SK-N-MC (cell line): ENCODE data around the gene ZG16B.

Experiments
- DNase-seq: peaks from one replicate; pipeline ENCODE4 v3.0.0-alpha.2; 2011; ENCODE audit warnings: low read depth, low spot score
- H3K27ac ChIP-seq: fragments of 200-600 bp; sonication (generic); 2 replicates; pipeline ENCODE4 v1.5.1; 2016; ENCODE audit warnings: mixed run types
- H3K36me3 ChIP-seq: fragments of 200-600 bp; sonication (generic); 2 replicates; pipeline ENCODE4 v1.6.1; 2017; ENCODE audit warnings: antibody characterized with exemption, low read length, mixed read lengths; ENCODE audit not compliant: insufficient read depth
- H3K4me3 ChIP-seq: fragments of 200-600 bp; sonication (generic); 2 replicates; pipeline ENCODE4 v1.5.1; 2016
- H3K9ac ChIP-seq: fragments of 200-600 bp; sonication (generic); 2 replicates; pipeline ENCODE4 v1.8.0; 2017; ENCODE audit warnings: mixed run types, mixed read lengths; ENCODE audit not compliant: insufficient read length
- H3K9me3 ChIP-seq: fragments of 200-600 bp; sonication (generic); 2 replicates; pipeline ENCODE4 v1.6.1; 2017; ENCODE audit warnings: low read depth, mild to moderate bottlenecking, antibody characterized with exemption, low read length, moderate library complexity, mixed read lengths
- EZH2 ChIP-seq: fragments of 200-600 bp; sonication (generic); IDR thresholded peaks from one replicate; pipeline ENCODE4 v1.6.1; 2017; ENCODE audit warnings: antibody characterized with exemption
- FOXP2 ChIP-seq: optimal IDR thresholded peaks from 2 replicates; pipeline ENCODE3; 2011; ENCODE audit warnings: mild to moderate bottlenecking, moderate library complexity; ENCODE audit not compliant: insufficient read depth; ENCODE audit errors: extremely low read length, control extremely low read depth
- POLR2AphosphoS5 ChIP-seq: IDR thresholded peaks from 2 replicates; pipeline ENCODE4 v1.6.1; 2012; ENCODE audit warnings: mild to moderate bottlenecking, low read depth, low read length, borderline replicate concordance

ZG16B gene, protein sequence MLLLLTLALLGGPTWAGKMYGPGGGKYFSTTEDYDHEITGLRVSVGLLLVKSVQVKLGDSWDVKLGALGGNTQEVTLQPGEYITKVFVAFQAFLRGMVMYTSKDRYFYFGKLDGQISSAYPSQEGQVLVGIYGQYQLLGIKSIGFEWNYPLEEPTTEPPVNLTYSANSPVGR

DNA sequence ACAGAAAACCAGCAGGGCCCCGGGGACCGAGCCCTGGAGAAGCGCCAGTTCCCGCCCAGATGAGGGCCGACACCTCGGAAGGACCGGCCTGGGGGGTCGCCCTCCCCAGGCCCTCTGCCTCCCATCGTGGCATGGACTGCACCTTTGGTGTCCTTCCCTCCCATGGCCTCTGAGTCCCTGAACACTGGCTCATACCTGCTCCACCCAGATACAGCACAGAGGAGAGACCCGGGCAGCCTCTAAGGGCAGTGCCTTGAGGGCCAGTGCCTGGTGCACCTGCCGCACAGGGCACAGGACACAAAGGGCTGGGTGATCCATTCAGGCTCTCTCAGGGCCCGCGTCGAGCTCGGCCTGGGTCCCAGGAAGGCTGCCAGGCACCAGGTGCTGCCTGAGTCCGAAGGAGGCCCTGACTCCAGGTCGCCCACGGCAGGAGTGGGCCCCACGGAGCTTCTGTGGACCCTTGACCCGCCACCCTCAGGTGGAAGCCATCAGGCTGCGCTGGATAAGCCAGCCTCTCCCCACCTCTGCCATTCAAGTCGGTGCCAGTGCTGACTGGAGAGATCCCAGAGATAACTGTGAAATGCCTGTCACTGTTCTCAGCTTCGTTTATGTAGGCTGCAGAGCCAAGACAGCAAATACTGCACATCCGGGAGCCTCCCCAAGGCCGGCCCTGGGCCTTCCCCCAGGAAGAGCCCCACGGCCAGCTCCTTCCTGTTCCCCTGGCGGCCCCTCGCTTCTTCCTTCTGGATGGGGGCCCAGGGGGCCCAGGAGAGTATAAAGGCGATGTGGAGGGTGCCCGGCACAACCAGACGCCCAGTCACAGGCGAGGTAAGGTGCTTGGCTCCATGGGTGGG lies at the start of gene ZG16B:
Gene ZG16B, plus strand, starts transcription at position 803 of the 854 bp plus-strand sequence. CDS start 139 bp downstream, outside the sequence.
- TF ChIP-seq FOXP2, result no peak
- TF ChIP-seq EZH2, result no peak
- H3K4me3 ChIP-seq, result no peak within 1 kb of the TSS
- no peaks in the 10 kb centered on the region for H3K9me3 ChIP-seq
- H3K27ac ChIP-seq, result no peak within 1 kb of the TSS
- no peak within 1 kb of the TSS for H3K9ac ChIP-seq
- DNase-seq, result no peak
- H3K36me3 ChIP-seq, result no peaks in the 10 kb centered on the region

DNA sequence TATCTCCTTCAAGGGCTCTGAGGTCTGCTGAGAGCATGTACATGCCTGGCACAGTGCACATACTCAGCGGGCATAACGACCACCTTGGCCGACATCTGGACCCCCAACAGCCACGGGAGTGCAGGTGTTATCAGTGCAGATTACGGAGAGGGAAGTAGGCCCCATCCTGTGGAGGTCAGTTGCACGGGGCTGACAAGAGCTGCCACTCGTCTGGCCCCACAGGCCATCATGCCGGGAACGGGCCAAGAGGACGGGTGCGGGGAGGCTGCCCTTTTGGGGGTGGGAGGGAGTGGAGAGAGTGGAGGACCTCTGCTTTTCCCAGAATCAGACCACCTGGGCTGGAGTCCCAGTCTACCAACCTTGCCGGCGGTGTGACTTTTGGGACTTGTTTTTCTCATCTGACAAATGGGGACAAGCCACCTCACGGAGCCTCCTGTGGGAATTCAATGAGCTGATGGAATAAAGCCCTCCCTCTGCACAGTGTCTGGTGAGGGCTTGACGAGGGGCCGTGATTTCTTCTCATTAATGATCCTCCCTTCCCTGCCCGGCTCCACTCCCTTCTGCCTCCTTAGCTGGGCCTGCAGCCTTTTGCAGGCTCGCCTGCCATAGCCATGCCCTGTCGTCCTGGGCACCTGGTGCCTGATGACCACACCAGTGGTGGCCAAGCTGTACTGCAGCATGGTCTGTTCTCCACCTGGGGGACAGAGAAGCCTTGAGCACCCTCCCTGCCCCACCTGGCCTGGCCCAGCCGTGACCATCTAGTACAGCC lies 47.3 kb upstream of the ZG16B start:
- Histone ChIP-seq H3K36me3 (no peaks in the 10 kb centered on the region), H3K9me3 (no peaks in the 10 kb centered on the region), H3K4me3 (no peak overlapping the region), H3K27ac (no peak overlapping the region), H3K9ac (no peak overlapping the region)
- TF ChIP-seq FOXP2 (no peak), EZH2 (no peak), POLR2AphosphoS5 (no peak)
- no peak for DNase-seq

DNA sequence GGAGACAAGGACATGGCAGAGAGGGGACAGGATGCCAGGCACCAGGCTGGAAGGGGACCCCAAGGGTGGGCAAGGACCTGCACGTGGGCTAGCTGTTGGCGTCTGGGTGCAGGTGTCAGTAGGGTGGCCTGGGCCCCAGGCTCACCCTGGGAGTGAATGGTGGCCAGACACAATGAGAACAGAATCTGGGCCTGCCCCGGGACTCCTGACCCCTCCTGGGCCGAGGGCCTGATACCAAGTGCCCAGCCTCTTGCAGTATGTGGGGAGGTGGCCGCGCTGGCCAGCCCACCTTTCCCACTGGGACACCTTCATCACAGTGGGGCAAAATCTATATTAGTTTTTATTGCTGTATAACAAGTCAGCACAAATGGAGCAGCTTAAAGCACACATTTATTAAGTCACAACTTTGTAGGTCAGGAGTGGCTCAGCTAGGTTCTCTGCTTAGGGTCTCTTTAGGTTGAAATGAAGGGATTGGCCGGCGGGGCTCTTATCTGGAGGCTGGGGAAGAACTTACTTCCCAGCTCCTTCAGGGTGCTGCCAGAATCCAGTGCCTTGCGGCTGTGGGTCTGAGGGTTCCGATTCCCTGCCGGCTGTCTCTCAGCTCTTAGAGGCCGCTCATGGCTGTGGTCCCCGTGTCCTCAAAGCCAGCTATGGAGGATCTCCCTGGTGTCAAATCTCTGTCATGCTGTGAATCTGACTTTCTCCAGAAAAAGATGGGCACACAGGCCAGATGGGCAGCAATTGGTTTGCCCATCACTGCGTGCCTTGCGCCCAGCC lies 46.3 kb upstream of the ZG16B start:
- DNase-seq, result no peak
- no peak overlapping the region for H3K27ac ChIP-seq
- TF ChIP-seq EZH2 (no peak), POLR2AphosphoS5 (no peak), FOXP2 (no peak)
- no peaks in the 10 kb centered on the region for H3K36me3 ChIP-seq
- no peaks in the 10 kb centered on the region for H3K9me3 ChIP-seq
- no peak overlapping the region for H3K9ac ChIP-seq
- no peak overlapping the region for H3K4me3 ChIP-seq

DNA sequence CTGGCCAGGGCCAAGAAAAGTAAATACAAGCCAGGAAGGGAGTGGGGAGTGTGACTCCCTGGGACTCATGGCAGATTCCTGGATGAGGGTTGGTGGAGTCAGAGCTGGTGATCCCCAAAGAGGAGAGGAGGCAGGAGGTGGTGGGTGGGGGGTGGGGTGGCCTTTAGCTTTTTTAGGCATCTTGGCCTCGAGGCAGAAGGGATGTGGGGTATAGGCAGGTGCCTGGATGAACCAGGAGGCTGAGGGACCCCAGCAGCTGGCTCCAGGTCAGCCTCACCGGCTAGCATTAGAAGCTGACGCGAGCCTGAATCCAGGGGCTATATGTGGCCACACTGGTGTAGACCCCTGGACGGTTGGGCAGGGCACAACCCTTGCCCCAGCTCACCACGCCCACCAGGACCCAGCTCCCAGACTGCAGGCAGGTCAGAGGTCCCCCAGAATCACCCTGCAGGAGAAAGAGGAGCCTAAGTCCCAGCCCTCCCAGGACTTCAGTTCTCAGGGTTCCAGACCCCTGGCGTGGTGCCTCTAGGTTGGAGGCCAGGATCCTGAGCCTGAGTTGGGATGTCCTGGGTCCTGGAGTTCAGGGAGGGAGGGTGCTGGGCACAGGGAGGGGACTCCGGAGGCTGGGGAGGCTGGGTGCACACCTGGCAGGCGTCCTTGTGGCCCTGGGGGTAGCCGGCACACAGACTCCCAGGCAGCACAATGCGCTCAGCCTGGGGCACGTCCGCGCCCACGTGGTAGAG lies 45.6 kb upstream of the ZG16B start:
- Histone ChIP-seq H3K9ac (no peak overlapping the region), H3K36me3 (no peaks in the 10 kb centered on the region), H3K9me3 (no peaks in the 10 kb centered on the region), H3K4me3 (no peak overlapping the region), H3K27ac (no peak overlapping the region)
- no peak for DNase-seq
- no peak for TF ChIP-seq EZH2

DNA sequence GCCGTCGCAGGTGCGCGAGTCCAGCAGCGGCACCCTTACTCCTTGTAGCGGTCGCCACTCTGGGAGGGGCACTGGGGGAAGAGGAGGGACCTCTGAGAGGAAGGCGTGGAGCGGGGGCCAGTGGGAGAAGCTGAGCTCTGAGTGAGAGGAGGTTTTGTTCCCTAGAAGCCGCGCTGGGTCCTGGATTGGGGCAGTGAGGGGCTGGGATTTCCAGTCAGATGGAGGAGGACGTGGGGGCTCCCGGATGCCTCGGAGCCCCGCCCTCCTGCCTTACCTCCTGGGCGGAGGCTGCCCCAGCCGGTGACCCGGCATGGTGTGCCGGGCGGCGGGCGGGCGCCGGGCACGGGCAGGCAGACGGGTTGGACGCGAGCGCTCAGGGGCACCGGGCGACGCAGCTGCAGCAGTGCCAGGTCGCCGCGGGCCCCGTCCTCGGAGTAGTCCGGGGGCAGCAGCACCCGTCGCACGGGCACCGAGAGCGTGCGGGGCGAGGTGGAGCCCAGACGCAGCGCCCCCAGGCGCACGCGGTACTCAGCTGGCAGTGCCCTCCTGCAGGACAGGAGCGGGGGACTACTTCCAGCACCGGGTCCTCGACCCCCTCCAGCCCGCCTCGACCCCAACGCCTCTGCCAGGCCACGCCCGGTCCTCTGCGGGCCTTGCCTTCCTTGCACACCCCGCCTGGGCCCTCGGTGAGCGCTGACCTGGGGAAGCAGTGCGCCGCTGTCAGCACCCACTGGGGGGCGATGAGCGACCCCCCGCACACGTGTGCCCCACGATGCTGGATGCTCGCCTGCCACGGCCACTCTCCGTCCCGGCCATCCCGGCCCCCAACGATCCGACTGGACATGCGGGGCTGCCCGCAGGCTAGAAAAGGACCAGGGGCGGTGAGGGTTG lies 44.8 kb upstream of the ZG16B start:
- Histone ChIP-seq H3K36me3 (no peaks in the 10 kb centered on the region), H3K27ac (no peak overlapping the region), H3K9ac (no peak overlapping the region), H3K9me3 (no peaks in the 10 kb centered on the region), H3K4me3 (no peak overlapping the region)
- TF ChIP-seq POLR2AphosphoS5, result no peak
- TF ChIP-seq EZH2, result no peak
- TF ChIP-seq FOXP2, result no peak
- DNase-seq, result no peak

DNA sequence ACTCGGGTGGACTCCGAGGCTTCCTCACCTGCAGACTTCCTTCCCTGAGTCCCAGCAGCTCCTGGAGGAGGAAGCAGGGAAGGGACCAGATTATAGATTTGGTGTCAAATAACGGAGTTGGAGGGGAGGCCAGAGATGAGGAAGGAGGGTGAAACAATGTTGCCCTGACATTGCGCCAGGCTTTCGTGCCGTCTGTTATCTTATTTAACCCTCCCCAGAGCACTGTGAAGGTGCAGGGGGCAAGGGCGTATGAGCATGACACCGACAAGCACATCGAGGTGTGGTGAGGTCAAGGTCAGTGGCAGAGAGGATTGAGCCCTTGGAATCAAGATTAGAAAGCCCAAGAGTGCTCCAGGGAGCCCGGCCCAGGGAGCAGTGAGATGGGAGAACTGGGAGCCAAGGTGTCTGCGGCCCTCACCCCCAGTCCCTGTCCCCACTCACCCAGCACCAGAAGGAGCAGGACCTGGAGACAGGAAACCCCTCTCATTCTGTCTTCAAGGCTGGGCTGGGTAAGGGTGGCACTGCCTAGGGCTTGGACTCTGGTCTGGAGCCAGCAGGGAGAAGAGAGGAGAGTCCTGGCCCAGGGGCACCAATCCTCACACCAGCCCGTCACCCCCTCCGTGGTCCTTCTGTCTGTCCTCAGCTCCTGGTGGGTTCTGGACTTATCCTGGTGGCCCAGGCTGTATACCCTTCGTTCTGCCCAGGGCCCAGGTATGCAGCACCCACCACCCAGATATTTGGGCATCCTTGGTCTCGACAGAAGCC lies 43.9 kb upstream of the ZG16B start:
- no peak for DNase-seq
- no peak overlapping the region for H3K4me3 ChIP-seq
- H3K27ac ChIP-seq, result no peak overlapping the region
- no peaks in the 10 kb centered on the region for H3K36me3 ChIP-seq
- no peak overlapping the region for H3K9ac ChIP-seq
- no peaks in the 10 kb centered on the region for H3K9me3 ChIP-seq
- TF ChIP-seq POLR2AphosphoS5 (no peak), EZH2 (no peak), FOXP2 (no peak)
